A673 (cell line): ENCODE data around the gene TMEM176A. TPM values are rescaled to one million over a fixed set of nuclear protein-coding genes. Genes with fewer than 3 reads are reported as not detected.
"Not testable (repeated sequence)": the region's sequence is repeated elsewhere in the genome, so short reads cannot be mapped to it uniquely, and the experiment has no call there.

Source experiments
- BruUV-seq: library from RNA; stranded (reverse); fragments of 400-500 nt; replicated peaks from 2 replicates; lab custom pipeline; 2021; lab: Mats Ljungman, UMichigan
- CTCF ChIA-PET: fragments of 300-600 bp; sonication (Branson Sonifier 250); formaldehyde crosslinking; loops from one replicate; lab custom pipeline; 2022; ENCODE audit warnings: antibody characterized with exemption; lab: Charles Lee
- POLR2A ChIA-PET: fragments of 300-600 bp; sonication (Branson Sonifier 250); formaldehyde crosslinking; loops from one replicate; lab custom pipeline; 2022; ENCODE audit warnings: antibody characterized with exemption; ENCODE audit not compliant: low non-redundant PET; lab: Charles Lee
- DNase-seq: peaks from one replicate; pipeline ENCODE4 v3.0.0-alpha.2; 2015; ENCODE audit warnings: low spot score
- H3K27ac ChIP-seq: fragments of 200-600 bp; sonication (generic); 2 replicates; pipeline ENCODE4 v1.5.1; 2016; ENCODE audit warnings: mixed run types, low read depth, mild to moderate bottlenecking, mixed read lengths, antibody characterized with exemption, low read length; ENCODE audit not compliant: poor library complexity, severe bottlenecking
- H3K27me3 ChIP-seq: fragments of 200-600 bp; sonication (generic); replicated peaks from 2 replicates; pipeline ENCODE4 v1.6.1; 2017; ENCODE audit warnings: mixed run types, low read depth, mild to moderate bottlenecking, mixed read lengths, antibody characterized with exemption, low read length; ENCODE audit not compliant: insufficient read depth, poor library complexity
- H3K36me3 ChIP-seq: fragments of 200-600 bp; sonication (generic); 2 replicates; pipeline ENCODE4 v1.6.1; 2016; ENCODE audit warnings: mixed run types, mild to moderate bottlenecking, mixed read lengths, antibody characterized with exemption, low read length; ENCODE audit not compliant: insufficient read depth, poor library complexity, severe bottlenecking
- H3K4me1 ChIP-seq: fragments of 200-600 bp; sonication (generic); 2 replicates; pipeline ENCODE4 v1.6.1; 2017; ENCODE audit warnings: mixed run types, mild to moderate bottlenecking, mixed read lengths, antibody characterized with exemption, low read length; ENCODE audit not compliant: insufficient read depth, poor library complexity, severe bottlenecking
- H3K4me3 ChIP-seq: fragments of 200-600 bp; sonication (generic); 2 replicates; pipeline ENCODE4 v1.5.1; 2016; ENCODE audit warnings: low read depth, mixed run types, mild to moderate bottlenecking, mixed read lengths, low read length; ENCODE audit not compliant: poor library complexity, severe bottlenecking
- H3K9me3 ChIP-seq: fragments of 200-600 bp; sonication (generic); 2 replicates; pipeline ENCODE4 v1.6.1; 2016; ENCODE audit warnings: mixed run types, low read depth, mild to moderate bottlenecking, mixed read lengths, antibody characterized with exemption, low read length; ENCODE audit not compliant: poor library complexity, severe bottlenecking
- EZH2 ChIP-seq: fragments of 200-600 bp; sonication (generic); IDR thresholded peaks from 2 replicates; pipeline ENCODE4 v1.6.1; 2017; ENCODE audit warnings: borderline replicate concordance, low read depth, mild to moderate bottlenecking, mixed read lengths, antibody characterized with exemption, low read length; ENCODE audit not compliant: poor library complexity, severe bottlenecking
- intact Hi-C: fragments of 100-400 bp; cut with micrococcal nuclease; formaldehyde crosslinking; loops from one replicate; pipeline ENCODE4 v1.10.0; 2022; ENCODE audit not compliant: unreplicated experiment
- total RNA-seq: library from RNA; stranded (reverse); gene quantifications from 2 replicates; pipeline ENCODE4 v1.2.3, GENCODE V29; 2021
- TF ChIP-seq, protein P1 (sequence below): fragments of 300-800, 200-600 bp; sonication (generic); conservative IDR thresholded peaks from 2 replicates; pipeline ENCODE4 v1.5.1; 2017; ENCODE audit warnings: low read depth, mild to moderate bottlenecking, antibody characterized with exemption, low read length, moderate library complexity, mixed read lengths

TMEM176A gene
- total RNA-seq, 1 experiment from 2014 or later = 2.9 TPM

DNA sequence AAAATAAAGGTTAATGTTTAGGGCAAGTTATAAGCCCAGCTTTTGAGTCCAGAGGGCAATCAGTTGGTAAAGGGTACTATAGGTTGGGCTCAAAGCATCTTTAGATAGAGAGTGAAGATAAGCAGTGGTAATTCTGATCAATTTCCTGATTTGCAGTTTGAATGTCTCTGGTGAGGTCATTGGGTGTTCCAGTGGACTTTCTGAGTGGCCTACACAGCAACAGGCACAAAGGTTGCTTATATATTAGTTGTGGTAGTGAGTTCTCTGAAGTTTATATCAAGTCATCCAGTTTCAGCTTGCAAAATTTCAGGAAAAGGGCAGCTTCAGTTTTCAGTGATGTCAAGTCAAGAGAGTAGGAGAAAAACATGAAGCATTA, 34.2 kb upstream of the TMEM176A start:
- TF ChIP-seq, protein P1, sequence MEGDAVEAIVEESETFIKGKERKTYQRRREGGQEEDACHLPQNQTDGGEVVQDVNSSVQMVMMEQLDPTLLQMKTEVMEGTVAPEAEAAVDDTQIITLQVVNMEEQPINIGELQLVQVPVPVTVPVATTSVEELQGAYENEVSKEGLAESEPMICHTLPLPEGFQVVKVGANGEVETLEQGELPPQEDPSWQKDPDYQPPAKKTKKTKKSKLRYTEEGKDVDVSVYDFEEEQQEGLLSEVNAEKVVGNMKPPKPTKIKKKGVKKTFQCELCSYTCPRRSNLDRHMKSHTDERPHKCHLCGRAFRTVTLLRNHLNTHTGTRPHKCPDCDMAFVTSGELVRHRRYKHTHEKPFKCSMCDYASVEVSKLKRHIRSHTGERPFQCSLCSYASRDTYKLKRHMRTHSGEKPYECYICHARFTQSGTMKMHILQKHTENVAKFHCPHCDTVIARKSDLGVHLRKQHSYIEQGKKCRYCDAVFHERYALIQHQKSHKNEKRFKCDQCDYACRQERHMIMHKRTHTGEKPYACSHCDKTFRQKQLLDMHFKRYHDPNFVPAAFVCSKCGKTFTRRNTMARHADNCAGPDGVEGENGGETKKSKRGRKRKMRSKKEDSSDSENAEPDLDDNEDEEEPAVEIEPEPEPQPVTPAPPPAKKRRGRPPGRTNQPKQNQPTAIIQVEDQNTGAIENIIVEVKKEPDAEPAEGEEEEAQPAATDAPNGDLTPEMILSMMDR = no peak
- no peak for TF ChIP-seq EZH2
- intact Hi-C loops = no loop called here
- DNase-seq = no peak
- no peak overlapping the region for H3K27ac ChIP-seq
- no peaks in the 10 kb centered on the region for H3K36me3 ChIP-seq
- H3K9me3 ChIP-seq = no peaks in the 10 kb centered on the region
- CTCF ChIA-PET = no interaction called here
- H3K4me1 ChIP-seq = no peaks in the 10 kb centered on the region
- BruUV-seq = no TSS peak
- no peak overlapping the region for H3K4me3 ChIP-seq
- no peaks in the 10 kb centered on the region for H3K27me3 ChIP-seq
- POLR2A ChIA-PET = no interaction called here

DNA sequence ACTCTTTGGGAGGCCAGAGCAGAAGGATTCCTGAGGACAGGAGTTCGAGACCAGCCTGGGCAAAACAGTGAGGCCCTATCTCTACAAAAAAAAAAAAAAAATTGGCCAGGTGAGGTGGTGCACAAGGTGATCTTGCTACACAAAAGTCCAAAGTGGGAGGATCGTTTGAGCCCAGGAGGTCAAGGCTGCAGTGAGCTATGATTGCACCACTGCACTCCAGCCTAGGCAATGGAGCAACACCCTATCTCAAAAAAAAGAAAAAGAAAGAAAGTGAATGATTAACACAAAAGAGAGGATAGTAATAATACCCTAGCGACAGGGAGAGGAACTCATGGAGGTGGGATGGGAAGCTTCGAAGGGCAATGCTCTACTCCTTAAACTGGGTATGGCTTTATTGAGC, 30.8 kb upstream of the TMEM176A start:
- TF ChIP-seq, protein P1 = no peak
- TF ChIP-seq EZH2 = no peak
- no peak for DNase-seq
- Histone ChIP-seq H3K27ac (no peak overlapping the region), H3K4me3 (no peak overlapping the region), H3K4me1 (no peaks in the 10 kb centered on the region), H3K36me3 (no peaks in the 10 kb centered on the region), H3K27me3 (no peaks in the 10 kb centered on the region), H3K9me3 (no peaks in the 10 kb centered on the region)
- ChIA-PET POLR2A (no interaction called here), CTCF (no interaction called here)
- no TSS peak for BruUV-seq
- intact Hi-C loops = no loop called here

DNA sequence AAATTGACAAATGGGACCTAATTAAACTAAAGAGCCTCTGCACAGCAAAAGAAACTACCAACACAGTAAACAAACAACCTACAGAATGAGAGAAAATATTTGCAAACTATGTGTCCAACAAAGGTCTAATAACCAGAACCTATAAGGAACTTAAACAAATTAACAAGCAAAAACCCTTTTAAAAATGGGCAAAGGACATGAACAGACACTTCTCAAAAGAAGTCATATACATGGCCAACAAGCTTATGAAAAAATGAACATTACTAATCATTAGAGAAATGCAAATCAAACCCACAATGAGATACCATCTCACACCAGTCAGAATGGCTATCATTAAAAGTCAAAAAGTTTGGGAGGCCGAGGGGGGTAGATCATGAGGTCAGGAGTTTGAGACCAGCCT, 26.4 kb upstream of the TMEM176A start:
- H3K27ac ChIP-seq, DNase-seq, H3K4me3 ChIP-seq, intact Hi-C loops, BruUV-seq, H3K36me3 ChIP-seq, POLR2A ChIA-PET, H3K4me1 ChIP-seq, H3K27me3 ChIP-seq, CTCF ChIA-PET, H3K9me3 ChIP-seq: not testable (repeated sequence)

DNA sequence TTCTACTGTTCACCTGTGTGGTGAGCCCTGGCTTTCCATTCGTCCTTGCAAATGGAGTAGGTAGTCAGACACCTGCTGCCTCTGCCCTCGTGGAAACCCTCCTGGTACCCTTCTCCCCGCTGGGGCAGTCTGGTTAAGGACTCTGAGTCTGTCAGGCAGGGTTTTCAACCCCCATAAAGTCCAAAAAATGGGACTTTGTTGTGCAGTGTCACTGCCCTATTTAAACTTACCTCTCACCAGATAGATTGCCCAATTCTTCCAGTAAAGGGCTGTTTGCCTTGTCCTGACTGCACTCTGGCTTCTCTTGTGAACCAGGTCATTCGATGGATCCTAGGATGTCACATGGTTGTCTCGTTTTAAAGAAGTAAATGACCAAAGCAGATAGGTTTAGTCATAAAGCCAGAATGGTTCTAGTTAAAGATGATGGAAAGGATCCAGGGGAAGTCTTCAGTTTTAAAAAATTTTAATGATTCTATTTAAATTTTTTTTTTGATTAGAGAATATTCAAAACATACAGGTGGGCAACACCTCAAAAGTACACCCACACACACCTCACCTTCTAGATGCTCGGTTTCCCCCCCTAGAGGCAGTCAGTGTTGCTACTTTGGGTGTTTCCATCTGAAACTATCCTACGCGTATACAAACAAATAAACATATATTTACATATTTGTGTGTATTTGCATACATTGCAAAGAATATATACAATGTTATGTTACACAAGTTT, 22.4 kb upstream of the TMEM176A start:
- Histone ChIP-seq H3K4me1 (peaks cover 10% of the 10 kb centered on the region), H3K4me3 (no peak overlapping the region), H3K27me3 (no peaks in the 10 kb centered on the region), H3K27ac (no peak overlapping the region), H3K9me3 (no peaks in the 10 kb centered on the region), H3K36me3 (no peaks in the 10 kb centered on the region)
- ChIA-PET CTCF (interaction anchor here (0.6 kb wide), 1 partner anchor 101 kb away, joined by 4 read pairs; no protein-coding TSS in a partner anchor), POLR2A (no interaction called here)
- TF ChIP-seq, protein P1 = no peak
- no peak for TF ChIP-seq EZH2
- intact Hi-C loops = loop anchor here (1.0 to 2.0 kb wide), 3 partner anchors 29 to 210 kb away; no protein-coding TSS in a partner anchor
- BruUV-seq = no TSS peak
- no peak for DNase-seq
